ENCODE measurements around the gene RNGTT.

RNGTT gene

DNA sequence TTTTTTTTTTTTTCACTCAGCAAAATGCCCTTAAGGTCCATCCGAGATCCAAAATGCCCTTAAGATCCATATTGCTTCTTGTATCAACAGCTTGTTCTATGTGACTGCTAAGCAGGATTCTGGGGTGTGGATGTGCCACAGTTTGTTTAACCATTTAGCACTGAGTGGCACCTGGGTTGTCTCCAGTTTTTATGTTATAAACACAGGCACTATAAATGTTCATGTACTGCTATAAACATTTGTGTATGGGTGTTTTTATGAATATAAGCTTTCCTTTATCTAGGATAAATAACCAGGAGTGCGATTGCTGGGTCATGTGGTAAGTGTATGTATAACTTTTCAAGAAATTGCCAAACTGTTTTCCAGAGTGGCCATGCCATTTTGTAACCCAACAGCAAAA, 386.0 kb downstream of the RNGTT start:
- no peak for DNase-seq

DNA sequence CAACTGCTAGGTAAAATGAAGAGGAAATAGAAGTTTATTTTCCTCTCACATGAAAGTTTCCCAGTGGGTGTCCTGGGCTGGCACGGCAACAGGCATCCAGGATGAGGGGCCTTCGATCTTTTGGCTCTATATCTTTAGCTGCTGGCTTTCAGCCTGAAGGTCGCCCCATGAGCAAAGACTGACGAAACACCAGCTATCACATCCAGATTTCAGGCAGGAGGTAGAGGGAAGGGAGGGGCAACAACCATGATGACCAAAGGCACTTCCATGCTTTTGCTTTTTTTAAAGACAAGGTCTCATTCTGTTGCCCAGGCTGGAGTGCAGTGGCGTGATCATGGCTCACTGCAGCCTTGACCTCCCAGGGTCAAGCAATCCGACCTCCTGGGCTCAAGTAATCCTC, 387.9 kb downstream of the RNGTT start:
- DNase-seq: no peak

- DNase-seq: no peak
These were observed 388.8 kb downstream of the RNGTT start for GRCh38 chr6:88574651-88575050.

DNA sequence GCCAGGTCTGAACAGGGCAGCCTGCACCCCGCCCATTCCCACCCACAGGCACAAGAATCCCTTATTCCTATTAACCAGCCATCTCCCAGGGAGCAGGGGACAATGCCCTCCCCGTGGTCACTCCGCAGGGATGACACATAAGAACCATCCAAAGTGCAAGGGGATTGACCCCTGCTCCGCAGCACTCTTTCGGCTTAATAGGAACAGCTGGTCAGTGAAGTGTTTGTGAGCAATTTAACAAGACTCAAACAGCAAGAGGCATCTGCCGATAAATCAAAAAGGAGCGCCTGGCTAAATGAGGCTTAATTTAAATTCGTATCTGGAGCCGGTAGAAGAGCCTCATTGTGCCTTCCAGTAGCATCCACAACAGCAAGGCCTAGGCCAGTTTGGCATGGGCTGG, 389.4 kb downstream of the RNGTT start:
- no peak for DNase-seq

GRCh38 chr6:88573561-88573960, 389.9 kb downstream of the RNGTT start:
- DNase-seq: no peak

GRCh38 chr6:88572449-88573139, 390.8 kb downstream of the RNGTT start:
- no peak for DNase-seq

DNA sequence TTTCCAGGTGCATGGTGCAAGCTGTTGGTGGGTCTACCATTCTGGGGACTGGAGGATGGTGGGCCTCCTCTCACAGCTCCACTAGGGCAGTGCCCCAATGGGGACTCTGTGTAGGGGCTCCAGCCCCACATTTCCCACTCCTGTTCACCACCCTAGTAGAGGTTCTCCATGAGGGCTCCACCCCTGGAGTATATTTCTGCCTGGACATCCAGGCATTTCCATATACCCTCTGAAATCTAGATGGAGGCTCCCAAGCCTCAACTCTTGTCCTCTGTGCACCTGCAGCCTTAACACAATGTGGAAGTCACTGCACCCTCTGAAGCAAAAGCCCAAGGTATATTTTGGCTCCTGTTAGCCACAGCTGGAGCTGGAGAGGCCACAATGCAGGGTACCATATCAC, 393.5 kb downstream of the RNGTT start:
- no peak for DNase-seq

DNA sequence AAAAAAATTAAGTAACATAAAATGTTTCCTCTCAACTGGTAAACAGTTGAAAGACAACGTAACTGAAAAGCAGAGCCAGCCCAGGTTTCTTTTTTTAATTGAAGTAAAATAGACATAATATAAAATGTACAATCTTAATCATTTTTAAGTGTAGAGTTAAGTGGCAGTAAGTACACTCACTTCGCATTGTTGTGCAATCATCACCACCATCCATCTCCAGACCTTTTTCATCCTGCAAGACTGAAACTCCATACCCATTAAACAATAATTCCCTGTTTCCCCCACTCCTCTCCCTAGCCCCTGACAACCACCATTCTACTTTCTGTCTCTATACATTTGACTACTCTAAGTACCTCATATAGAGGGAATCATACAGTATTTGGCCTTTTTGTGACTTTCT, 395.7 kb downstream of the RNGTT start:
- DNase-seq: no peak

- no peak for DNase-seq
These were observed 396.5 kb downstream of the RNGTT start for GRCh38 chr6:88566746-88567534.

GRCh38 chr6:88565836-88566235, 397.6 kb downstream of the RNGTT start:
- DNase-seq: no peak

DNA sequence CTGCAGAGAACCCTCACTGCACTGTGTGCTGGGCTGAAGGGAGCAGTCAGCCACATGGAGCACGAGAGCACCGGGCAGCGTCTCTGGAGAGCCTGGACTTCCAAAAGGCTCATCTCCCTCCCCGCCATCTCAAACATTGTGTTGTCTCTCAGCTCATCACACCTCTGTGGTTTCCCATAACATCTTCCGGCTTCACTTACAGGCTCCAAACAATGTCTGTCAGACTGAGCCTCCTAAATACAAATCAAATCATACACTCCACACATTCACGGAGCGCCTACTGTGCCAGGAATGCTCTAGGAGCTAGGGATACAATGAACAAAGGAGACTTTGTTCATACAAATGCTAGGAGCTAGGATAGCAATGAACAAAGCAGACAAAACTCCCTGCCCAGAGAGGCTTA, 398.0 kb downstream of the RNGTT start:
- no peak for DNase-seq

DNA sequence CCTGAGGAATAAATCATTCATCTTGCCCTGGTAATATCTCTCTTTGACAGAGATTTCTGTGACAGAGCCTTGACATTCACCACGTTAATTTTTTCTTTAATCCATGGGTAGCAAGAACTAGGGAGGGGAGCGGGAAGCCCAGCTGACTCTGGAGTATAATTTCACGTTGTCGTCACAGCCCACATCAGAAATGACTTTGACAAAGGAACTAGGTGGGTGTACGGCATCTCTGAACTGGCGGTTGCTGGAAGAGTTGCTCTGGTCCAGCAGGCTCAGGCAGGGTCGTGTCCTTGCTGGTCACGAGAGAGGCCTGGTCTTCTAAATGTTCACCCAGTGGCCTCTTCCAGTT, 400.2 kb downstream of the RNGTT start:
- no peak for DNase-seq

DNA sequence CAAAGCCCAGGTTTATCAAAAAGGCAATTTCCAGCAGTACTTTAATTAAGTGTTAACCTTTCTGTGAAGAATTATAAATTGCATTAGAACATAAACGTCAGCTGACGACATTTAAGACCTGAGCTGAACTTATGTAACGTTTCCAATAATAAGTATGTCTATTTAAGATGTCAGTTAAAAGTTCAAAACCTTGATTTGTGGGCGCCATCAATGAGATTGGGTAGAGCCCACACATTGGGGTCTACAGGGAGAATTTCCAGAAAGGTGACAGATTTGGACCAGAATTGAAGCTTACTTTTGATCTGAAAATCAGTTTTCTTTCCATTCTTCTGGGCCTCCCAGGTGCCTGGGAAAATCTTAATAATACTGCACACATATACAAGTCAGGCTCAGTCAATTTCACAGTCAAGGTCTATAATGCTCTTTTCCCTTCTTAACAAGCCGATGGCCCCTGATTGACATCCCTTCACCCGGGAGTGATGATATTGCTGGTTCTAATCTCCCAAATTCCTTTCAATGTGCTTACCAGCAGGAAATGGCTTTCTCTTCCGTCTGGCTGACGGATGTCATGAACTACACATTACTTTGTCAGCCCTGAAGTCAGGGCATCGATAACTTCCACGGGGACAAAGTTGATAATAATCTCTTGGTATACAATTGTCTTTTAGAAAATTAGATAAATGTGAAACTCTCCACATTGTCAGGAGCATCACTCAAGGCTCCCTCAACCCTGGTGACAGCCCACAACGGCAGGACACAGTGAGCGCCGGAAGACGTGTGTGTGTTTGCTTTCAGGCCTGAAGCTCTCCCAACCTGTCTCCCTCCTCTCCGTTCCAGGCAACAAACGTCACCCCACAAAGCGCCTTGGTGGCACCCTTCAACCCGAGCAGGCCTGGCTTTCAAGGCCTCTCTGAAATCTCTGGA, 400.8 kb downstream of the RNGTT start:
- no peak for DNase-seq

- DNase-seq: no peak
These were observed 401.5 kb downstream of the RNGTT start for GRCh38 chr6:88561954-88562315.

GRCh38 chr6:88561034-88561953, 402.1 kb downstream of the RNGTT start:
- DNase-seq: no peak
